ENCODE data around the gene GTPBP3.

GTPBP3 gene

GRCh38 chr19:17309198-17309964, 28.0 kb upstream of the GTPBP3 start, which contains the start of gene DDA1:
Gene DDA1 (plus strand): TSS chr19:17309563. CDS start chr19:17309655, 92 bp downstream.
- DNase-seq (ENCODE audit: low spot score), result peak; percentile 98

GRCh38 chr19:17309965-17310461, 27.3 kb upstream of the GTPBP3 start:
- no peak for DNase-seq (ENCODE audit: low spot score)

- peak; percentile 59 for DNase-seq (ENCODE audit: low spot score)
Measured at GRCh38 chr19:17311455-17312188, 25.7 kb upstream of the GTPBP3 start.

- no peak for DNase-seq (ENCODE audit: low spot score)
Measured at GRCh38 chr19:17312189-17313113, 24.9 kb upstream of the GTPBP3 start.

GRCh38 chr19:17314007-17314593, 23.3 kb upstream of the GTPBP3 start:
- DNase-seq (ENCODE audit: low spot score), result no peak

- DNase-seq (ENCODE audit: low spot score), result no peak
Measured at GRCh38 chr19:17318966-17319365, 18.4 kb upstream of the GTPBP3 start.

- no peak for DNase-seq (ENCODE audit: low spot score)
Measured at GRCh38 chr19:17319473-17320238, 17.7 kb upstream of the GTPBP3 start.

GRCh38 chr19:17320435-17320834, 16.9 kb upstream of the GTPBP3 start:
- DNase-seq (ENCODE audit: low spot score), result no peak

- no peak for DNase-seq (ENCODE audit: low spot score)
Measured at GRCh38 chr19:17321655-17322489, 15.5 kb upstream of the GTPBP3 start.

GRCh38 chr19:17322854-17323253, 14.5 kb upstream of the GTPBP3 start:
- DNase-seq (ENCODE audit: low spot score), result no peak

GRCh38 chr19:17323300-17323963, 13.9 kb upstream of the GTPBP3 start:
- DNase-seq (ENCODE audit: low spot score), result no peak

GRCh38 chr19:17323964-17324332, 13.4 kb upstream of the GTPBP3 start:
- DNase-seq (ENCODE audit: low spot score), result no peak

- no peak for DNase-seq (ENCODE audit: low spot score)
Measured at GRCh38 chr19:17324357-17325114, 12.8 kb upstream of the GTPBP3 start.

- no peak for DNase-seq (ENCODE audit: low spot score)
Measured at GRCh38 chr19:17325133-17325532, 12.2 kb upstream of the GTPBP3 start.

GRCh38 chr19:17325881-17326594, 11.3 kb upstream of the GTPBP3 start:
- DNase-seq (ENCODE audit: low spot score), result no peak

GRCh38 chr19:17326595-17326966, 10.8 kb upstream of the GTPBP3 start:
- DNase-seq (ENCODE audit: low spot score), result no peak

- DNase-seq (ENCODE audit: low spot score), result no peak
Measured at GRCh38 chr19:17327068-17327653, 10.2 kb upstream of the GTPBP3 start.
